H9 (cell line): ENCODE results near the gene RETSAT. TPM values are rescaled to one million over a fixed set of nuclear protein-coding genes. Genes with fewer than 3 reads are reported as not detected.

ENCODE experiments used
- DNase-seq: peaks from one replicate; pipeline ENCODE4 v3.0.0-alpha.2; 2017
- H2AFZ ChIP-seq: one replicate; pipeline ENCODE4 v1.6.1; 2013; ENCODE audit warnings: mild to moderate bottlenecking, low read length, control low read depth, moderate library complexity
- H2AK5ac ChIP-seq: 2 replicates; pipeline ENCODE4 v1.6.1; 2013; ENCODE audit warnings: low read length, control low read depth, mixed read lengths; ENCODE audit not compliant: insufficient read length
- H2BK120ac ChIP-seq: one replicate; pipeline ENCODE4 v1.6.1; 2013; ENCODE audit warnings: low read depth, mild to moderate bottlenecking, low read length, control low read depth, inconsistent platforms; ENCODE audit not compliant: poor library complexity, severe bottlenecking
- H2BK12ac ChIP-seq: 2 replicates; pipeline ENCODE4 v1.6.1; 2013; ENCODE audit warnings: low read length, control low read depth, mixed read lengths, low read depth; ENCODE audit not compliant: insufficient read length
- H2BK15ac ChIP-seq: 2 replicates; pipeline ENCODE4 v1.6.1; 2013; ENCODE audit warnings: low read depth, low read length, control low read depth
- H2BK20ac ChIP-seq: one replicate; pipeline ENCODE4 v1.6.1; 2013; ENCODE audit warnings: low read depth, mild to moderate bottlenecking, low read length, control low read depth, inconsistent platforms; ENCODE audit not compliant: poor library complexity, severe bottlenecking
- H2BK5ac ChIP-seq: 2 replicates; pipeline ENCODE4 v1.6.1; 2013; ENCODE audit warnings: low read length, control low read depth, mixed read lengths; ENCODE audit not compliant: insufficient read length
- H3K14ac ChIP-seq: 2 replicates; pipeline ENCODE4 v1.6.1; 2013; ENCODE audit warnings: low read length, control low read depth; ENCODE audit not compliant: insufficient read depth
- H3K18ac ChIP-seq: 2 replicates; pipeline ENCODE4 v1.6.1; 2013; ENCODE audit warnings: low read depth, mild to moderate bottlenecking, mixed read lengths, low read length, control low read depth; ENCODE audit not compliant: insufficient read length
- H3K23ac ChIP-seq: 2 replicates; pipeline ENCODE4 v1.6.1; 2013; ENCODE audit warnings: low read length, control low read depth, mixed read lengths, low read depth; ENCODE audit not compliant: insufficient read length
- H3K23me2 ChIP-seq: 2 replicates; pipeline ENCODE4 v1.6.1; 2013; ENCODE audit warnings: low read depth, mild to moderate bottlenecking, mixed read lengths, low read length, control low read depth; ENCODE audit not compliant: insufficient read length, poor library complexity, severe bottlenecking
- H3K27ac ChIP-seq: 2 replicates; pipeline ENCODE4 v1.5.1; 2013; ENCODE audit warnings: low read length, control low read depth, mixed read lengths, low read depth; ENCODE audit not compliant: insufficient read length
- H3K27me3 ChIP-seq: 2 replicates; pipeline ENCODE4 v1.6.1; 2013; ENCODE audit warnings: low read length, control low read depth, inconsistent platforms; ENCODE audit not compliant: insufficient read depth
- H3K4ac ChIP-seq: 2 replicates; pipeline ENCODE4 v1.6.1; 2013; ENCODE audit warnings: low read depth, mild to moderate bottlenecking, control low read depth, inconsistent platforms, low read length, moderate library complexity
- H3K4me1 ChIP-seq: 2 replicates; pipeline ENCODE4 v1.6.1; 2013; ENCODE audit warnings: low read length, control low read depth, inconsistent platforms; ENCODE audit not compliant: insufficient read depth
- H3K4me2 ChIP-seq: 2 replicates; pipeline ENCODE4 v1.6.1; 2013; ENCODE audit warnings: low read length, control low read depth, mixed read lengths; ENCODE audit not compliant: insufficient read length, insufficient read depth
- H3K56ac ChIP-seq: 2 replicates; pipeline ENCODE4 v1.6.1; 2013; ENCODE audit warnings: low read depth, mild to moderate bottlenecking, mixed read lengths, low read length, control low read depth; ENCODE audit not compliant: insufficient read length
- H3K79me1 ChIP-seq: 2 replicates; pipeline ENCODE4 v1.6.1; 2013; ENCODE audit warnings: low read depth, mild to moderate bottlenecking, moderate library complexity, low read length, control low read depth, inconsistent platforms; ENCODE audit not compliant: insufficient read depth, poor library complexity, severe bottlenecking
- H3K79me2 ChIP-seq: 2 replicates; pipeline ENCODE4 v1.6.1; 2013; ENCODE audit warnings: low read length, control low read depth, inconsistent platforms; ENCODE audit not compliant: insufficient read depth
- H3K9ac ChIP-seq: 2 replicates; pipeline ENCODE4 v1.6.1; 2013; ENCODE audit warnings: low read length, control low read depth, mixed read lengths; ENCODE audit not compliant: insufficient read length; ENCODE audit errors: extremely low read depth
- H3K9me3 ChIP-seq: one replicate; pipeline ENCODE4 v1.6.1; 2013; ENCODE audit warnings: low read depth, low read length, inconsistent platforms; ENCODE audit not compliant: control insufficient read depth
- H3T11ph ChIP-seq: one replicate; pipeline ENCODE4 v1.6.1; 2013; ENCODE audit warnings: mild to moderate bottlenecking, low read length, control low read depth, inconsistent platforms
- H4K20me1 ChIP-seq: one replicate; pipeline ENCODE4 v1.6.1; 2013; ENCODE audit not compliant: control insufficient read depth, insufficient read length, insufficient read depth
- H4K5ac ChIP-seq: 2 replicates; pipeline ENCODE4 v1.6.1; 2013; ENCODE audit warnings: low read depth, mild to moderate bottlenecking, mixed read lengths, low read length, control low read depth; ENCODE audit not compliant: insufficient read length
- H4K8ac ChIP-seq: replicated peaks from 2 replicates; pipeline ENCODE4 v1.6.1; 2013; ENCODE audit warnings: low read length, control low read depth, mixed read lengths, low read depth; ENCODE audit not compliant: insufficient read length
- H4K91ac ChIP-seq: 2 replicates; pipeline ENCODE4 v1.6.1; 2013; ENCODE audit warnings: low read depth, mild to moderate bottlenecking, moderate library complexity, mixed read lengths, low read length, control low read depth; ENCODE audit not compliant: insufficient read length
- H3K27ac Mint-ChIP-seq, 3 experiments: 2 replicates in 2 of 3; 3 replicates in 1 of 3; pipeline ENCODE4 v1.8.0; 2020 to 2021; ENCODE audit warnings: mixed read lengths in 3 of 3, mild to moderate bottlenecking in 1 of 3, moderate library complexity in 1 of 3
- H3K27me3 Mint-ChIP-seq: 2 replicates; pipeline ENCODE4 v1.8.0; 2021; ENCODE audit warnings: low read depth, mild to moderate bottlenecking, moderate library complexity, mixed read lengths
- H3K36me3 Mint-ChIP-seq, 3 experiments: 2 replicates in 2 of 3; 3 replicates in 1 of 3; pipeline ENCODE4 v1.8.0; 2020 to 2021; ENCODE audit warnings: low read depth in 3 of 3, mixed read lengths in 3 of 3; ENCODE audit not compliant: insufficient read depth in 1 of 3
- H3K4me1 Mint-ChIP-seq, 2 experiments: 2 replicates each; pipeline ENCODE4 v1.8.0; 2020; ENCODE audit warnings: mixed read lengths in 2 of 2
- H3K4me3 Mint-ChIP-seq, 2 experiments: 2 replicates in 1 of 2; 3 replicates in 1 of 2; pipeline ENCODE4 v1.8.0; 2020 to 2021; ENCODE audit warnings: mild to moderate bottlenecking in 2 of 2, mixed read lengths in 2 of 2, moderate library complexity in 1 of 2
- H3K9me3 Mint-ChIP-seq, 2 experiments: 2 replicates in 1 of 2; 3 replicates in 1 of 2; pipeline ENCODE4 v1.8.0; 2020; ENCODE audit warnings: mild to moderate bottlenecking in 2 of 2, mixed read lengths in 2 of 2, moderate library complexity in 1 of 2
- CTCF ChIP-seq: fragments of 200-600 bp; sonication (generic); conservative IDR thresholded peaks from 3 replicates; pipeline ENCODE4 v1.8.0; 2021; ENCODE audit warnings: antibody characterized with exemption, mild to moderate bottlenecking
- WGBS: extraction: QIAGEN DNeasy Blood & Tissue Kit; methylation state at CpG from one replicate; pipeline ENCODE4 v1.1.7; 2013; ENCODE audit warnings: missing lambda C conversion rate, low lambda C conversion rate, mixed read lengths; ENCODE audit not compliant: insufficient read length; ENCODE audit errors: extremely low coverage; 5-methylcytosine and 5-hydroxymethylcytosine counted together
- total RNA-seq: library from RNA; stranded (reverse); gene quantifications from 2 replicates; pipeline ENCODE4 v1.2.1, GENCODE V29; 2021

RETSAT gene
- total RNA-seq, 1 experiment from 2014 or later = 16.7 TPM

GRCh38 chr2:85327822-85328617, 26.3 kb downstream of the RETSAT start, which contains the start of gene TGOLN2:
TSS of gene TGOLN2 (minus strand) at chr2:85327989. CDS start at chr2:85327962, 27 bp downstream.
- peak within 1 kb of the TSS; percentile 98 for H3K18ac ChIP-seq
- H2BK12ac ChIP-seq = no peak within 1 kb of the TSS
- no peak within 1 kb of the TSS for H2AFZ ChIP-seq
- peak; percentile 91 for DNase-seq
- no peak within 1 kb of the TSS; the same call in 1 of the 2 replicates for H3K4ac ChIP-seq
- Mint-ChIP-seq H3K4me3 (peak within 1 kb of the TSS; percentile 90 to 93), H3K27me3 (no peaks in the 10 kb centered on the region; the same call in 1 of the 2 replicates), H3K9me3 (no peaks in the 10 kb centered on the region; a peak in 1 of 5 replicates), H3K4me1 (peaks cover 35 to 44% of the 10 kb centered on the region in 2 experiments), H3K27ac (peak within 1 kb of the TSS; percentile 100), H3K36me3 (peaks cover 14 to 41% (median 34%) of the 10 kb centered on the region in 3 experiments; a peak in 6 of 7 replicates)
- H4K8ac ChIP-seq = no peak within 1 kb of the TSS
- no peaks in the 10 kb centered on the region for H3K9me3 ChIP-seq
- peak within 1 kb of the TSS; percentile 100 for H3K14ac ChIP-seq
- H3K56ac ChIP-seq = peak within 1 kb of the TSS; percentile 48
- H3K23me2 ChIP-seq = peaks cover 18% of the 10 kb centered on the region
- H2BK15ac ChIP-seq = no peak within 1 kb of the TSS
- no peak within 1 kb of the TSS for H2BK20ac ChIP-seq
- peak within 1 kb of the TSS; percentile 99 for H3K9ac ChIP-seq
- no peaks in the 10 kb centered on the region for H4K20me1 ChIP-seq
- H4K91ac ChIP-seq = no peak within 1 kb of the TSS
- H3K79me1 ChIP-seq = peaks cover 16% of the 10 kb centered on the region
- H2BK120ac ChIP-seq = peak within 1 kb of the TSS; percentile 90
- H3K4me2 ChIP-seq = peak within 1 kb of the TSS; percentile 92
- no peaks in the 10 kb centered on the region for H3K27me3 ChIP-seq
- peak within 1 kb of the TSS; percentile 86 for H4K5ac ChIP-seq
- H3K4me1 ChIP-seq = no peaks in the 10 kb centered on the region; the same call in 1 of the 2 replicates
- H2BK5ac ChIP-seq = peak within 1 kb of the TSS; percentile 85
- no peak within 1 kb of the TSS for H3K23ac ChIP-seq
- peak within 1 kb of the TSS; percentile 80 for H3K27ac ChIP-seq
- H3K79me2 ChIP-seq = peaks cover 8% of the 10 kb centered on the region; the same call in 1 of the 2 replicates
- peak; percentile 20; the same call in 1 of the 3 replicates for TF ChIP-seq CTCF
- no peak within 1 kb of the TSS for H3T11ph ChIP-seq
- H2AK5ac ChIP-seq = no peak within 1 kb of the TSS
- WGBS = no CpG with 5 or more reads among the region's 57 CpGs
